ENCODE measurements around the gene ARHGEF25. TPM values are rescaled to one million over a fixed set of nuclear protein-coding genes. Genes with fewer than 3 reads are reported as not detected.
A peak's percentile ranks its signal among the peaks of the same experiment; 100 is the strongest.

Gene ARHGEF25
- total and polyA plus RNA-seq, 7 donors = 2.9 to 9.2 (median 4.2) TPM

- intact Hi-C loops (cut with DNase I) = no loop called here
- Histone ChIP-seq H3K27ac (no peak overlapping the region), H3K27me3 (ENCODE audit: insufficient read depth in 3 of 3, low read length in 2 of 3) (peaks cover 0 to 62% (median 21%) of the 10 kb centered on the region in 3 donors), H3K4me3 (no peak overlapping the region), H3K9me3 (no peaks in the 10 kb centered on the region), H3K4me1 (peaks cover 5% of the 10 kb centered on the region), H3K36me3 (ENCODE audit: insufficient read depth in 1 of 2, low read depth in 1 of 2) (no peaks in the 10 kb centered on the region)
- ATAC-seq (no peak), DNase-seq (peak in 1 of 2 donors; percentile 56)
- WGBS, 3 donors = 48 to 57% (median 55%) methylated on average over 14 of the region's 14 CpGs
- no peak for TF ChIP-seq CTCF (IDR thresholded peaks at IDR 0.05)
These were observed 3.1 kb downstream of the ARHGEF25 start for GRCh38 chr12:57614178-57614947.

GRCh38 chr12:57614948-57615500 is 3.8 kb downstream of the ARHGEF25 start:
- no peak for TF ChIP-seq CTCF (IDR thresholded peaks at IDR 0.05)
- intact Hi-C loops (cut with DNase I) = no loop called here
- Histone ChIP-seq H3K27ac (no peak overlapping the region), H3K36me3 (ENCODE audit: insufficient read depth in 1 of 2, low read depth in 1 of 2) (no peaks in the 10 kb centered on the region), H3K9me3 (no peaks in the 10 kb centered on the region), H3K4me1 (peaks cover 5% of the 10 kb centered on the region), H3K27me3 (ENCODE audit: insufficient read depth in 3 of 3, low read length in 2 of 3) (peaks cover 0 to 58% (median 26%) of the 10 kb centered on the region in 3 donors), H3K4me3 (no peak overlapping the region)
- WGBS, 3 donors = 83 to 85% (median 83%) methylated on average over 11 of the region's 11 CpGs
- no peak for ATAC-seq
- DNase-seq = no peak

GRCh38 chr12:57615637-57616036 is 4.4 kb downstream of the ARHGEF25 start:
- peaks cover 0 to 58% (median 27%) of the 10 kb centered on the region in 3 donors for H3K27me3 ChIP-seq (ENCODE audit: insufficient read depth in 3 of 3, low read length in 2 of 3)
- H3K9me3 ChIP-seq = no peaks in the 10 kb centered on the region
- no peak overlapping the region for H3K4me3 ChIP-seq
- no peaks in the 10 kb centered on the region for H3K36me3 ChIP-seq (ENCODE audit: insufficient read depth in 1 of 2, low read depth in 1 of 2)
- intact Hi-C loops (cut with DNase I) = no loop called here
- no peak for TF ChIP-seq CTCF (IDR thresholded peaks at IDR 0.05)
- no peak for DNase-seq
- no peak for ATAC-seq
- no peak overlapping the region for H3K27ac ChIP-seq
- peaks cover 6% of the 10 kb centered on the region for H3K4me1 ChIP-seq
- WGBS, 3 donors = 81 to 93% (median 83%) methylated on average over 5 of the region's 5 CpGs

- no peak for TF ChIP-seq CTCF (IDR thresholded peaks at IDR 0.05)
- no peaks in the 10 kb centered on the region for H3K36me3 ChIP-seq (ENCODE audit: insufficient read depth in 1 of 2, low read depth in 1 of 2)
- no peak overlapping the region for H3K4me3 ChIP-seq
- 67 to 75% (median 74%) methylated on average over 3 of the region's 3 CpGs for WGBS, 3 donors
- ATAC-seq = no peak
- no peak overlapping the region for H3K27ac ChIP-seq
- no peaks in the 10 kb centered on the region for H3K9me3 ChIP-seq
- peak in 1 of 2 donors; percentile 46 for DNase-seq
- peaks cover 6% of the 10 kb centered on the region for H3K4me1 ChIP-seq
- H3K27me3 ChIP-seq (ENCODE audit: insufficient read depth in 3 of 3, low read length in 2 of 3) = peaks cover 0 to 59% (median 24%) of the 10 kb centered on the region in 3 donors
- intact Hi-C loops (cut with DNase I) = no loop called here
These were observed 5.3 kb downstream of the ARHGEF25 start for GRCh38 chr12:57616383-57617101.

Data from psoas muscle (tissue), 8 donors.